DOHH2 (cell line): ENCODE data around the gene TPST1.
"Not testable (repeated sequence)": the region's sequence is repeated elsewhere in the genome, so short reads cannot be mapped to it uniquely, and the experiment has no call there.

ENCODE experiments used
- H3F3A ChIP-seq: fragments of 200-600 bp; sonication (generic), shearing (Covaris generic); 2 replicates; pipeline ENCODE4 v1.6.0; 2016; ENCODE audit warnings: antibody characterized with exemption, mild to moderate bottlenecking; ENCODE audit not compliant: control insufficient read depth, insufficient read depth
- H3K27ac ChIP-seq: fragments of 200-600 bp; sonication (generic); 2 replicates; pipeline ENCODE4 v1.5.1; 2014; ENCODE audit warnings: low read depth, mild to moderate bottlenecking, low read length, moderate library complexity
- H3K27me3 ChIP-seq: fragments of 200-600 bp; sonication (generic); 2 replicates; pipeline ENCODE4 v1.6.1; 2014; ENCODE audit warnings: mild to moderate bottlenecking, low read length, mixed read lengths; ENCODE audit not compliant: control insufficient read depth
- H3K36me3 ChIP-seq: fragments of 200-600 bp; sonication (generic); 2 replicates; pipeline ENCODE4 v1.6.1; 2014; ENCODE audit warnings: mild to moderate bottlenecking, low read length, moderate library complexity, mixed read lengths; ENCODE audit not compliant: control insufficient read depth
- H3K4me1 ChIP-seq: fragments of 200-600 bp; sonication (generic); 2 replicates; pipeline ENCODE4 v1.6.1; 2014; ENCODE audit warnings: mild to moderate bottlenecking, low read length, mixed read lengths; ENCODE audit not compliant: control insufficient read depth
- H3K4me2 ChIP-seq: fragments of 200-600 bp; sonication (generic); 2 replicates; pipeline ENCODE4 v1.6.0; 2014; ENCODE audit warnings: mild to moderate bottlenecking, low read length, moderate library complexity
- H3K4me3 ChIP-seq: fragments of 200-600 bp; sonication (generic); 2 replicates; pipeline ENCODE4 v1.5.1; 2014; ENCODE audit warnings: mild to moderate bottlenecking, low read length, mixed read lengths
- H3K79me2 ChIP-seq: fragments of 200-600 bp; sonication (generic); 2 replicates; pipeline ENCODE4 v1.6.1; 2014; ENCODE audit warnings: mild to moderate bottlenecking, low read length, mixed read lengths; ENCODE audit not compliant: control insufficient read depth
- H3K9me2 ChIP-seq: fragments of 200-600 bp; sonication (generic); replicated peaks from 2 replicates; pipeline ENCODE4 v1.6.1; 2014; ENCODE audit warnings: mild to moderate bottlenecking, low read length, mixed read lengths; ENCODE audit not compliant: control insufficient read depth
- H3K9me3 ChIP-seq: fragments of 200-600 bp; sonication (generic); 2 replicates; pipeline ENCODE4 v1.6.1; 2014; ENCODE audit warnings: antibody characterized with exemption, low read length, mixed read lengths; ENCODE audit not compliant: control insufficient read depth, insufficient read depth
- H4K20me1 ChIP-seq: fragments of 200-600 bp; sonication (generic); 2 replicates; pipeline ENCODE4 v1.6.0; 2014; ENCODE audit warnings: low read depth, mild to moderate bottlenecking, antibody characterized with exemption, low read length, moderate library complexity; ENCODE audit not compliant: control insufficient read depth, insufficient read depth
- EZH2phosphoT487 ChIP-seq: fragments of 200-600 bp; sonication (generic); IDR thresholded peaks from 2 replicates; pipeline ENCODE4 v1.6.1; 2017; ENCODE audit warnings: borderline replicate concordance, mild to moderate bottlenecking, antibody characterized with exemption, low read length, moderate library complexity, mixed read lengths
- TF ChIP-seq, protein P1 (sequence below): fragments of 200-600 bp; sonication (generic); IDR thresholded peaks from one replicate; pipeline ENCODE4 v1.5.1; 2014; ENCODE audit warnings: antibody characterized with exemption, mild to moderate bottlenecking, low read depth, low read length; ENCODE audit not compliant: poor library complexity, severe bottlenecking

Gene TPST1

DNA sequence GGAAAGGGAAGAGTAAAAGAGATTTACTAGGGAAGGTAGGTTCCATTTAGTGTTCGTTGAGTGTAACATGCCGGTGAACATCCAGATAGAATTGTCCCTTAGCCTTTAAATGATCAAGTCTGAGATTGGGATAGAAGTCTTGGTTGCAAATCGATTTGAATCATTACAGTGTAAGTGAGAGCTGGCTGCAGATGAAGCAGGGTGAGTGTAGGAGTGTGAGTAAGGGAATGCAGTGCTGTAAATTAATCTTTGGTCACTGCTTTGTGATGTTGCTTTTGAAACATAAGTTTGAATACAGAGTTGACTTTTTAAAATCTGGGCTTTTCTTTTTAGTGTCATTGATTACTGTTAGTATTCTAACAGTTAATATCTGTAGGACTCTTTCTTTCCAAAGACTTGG lies 16.3 kb downstream of the TPST1 start:
- H3K4me3 ChIP-seq: no peak overlapping the region
- no peaks in the 10 kb centered on the region for H3K9me2 ChIP-seq
- no peak overlapping the region for H3K4me2 ChIP-seq
- no peaks in the 10 kb centered on the region for H3K9me3 ChIP-seq
- no peak overlapping the region for H3K27ac ChIP-seq
- no peaks in the 10 kb centered on the region for H3F3A ChIP-seq
- H4K20me1 ChIP-seq: no peaks in the 10 kb centered on the region
- no peaks in the 10 kb centered on the region for H3K4me1 ChIP-seq
- no peaks in the 10 kb centered on the region for H3K79me2 ChIP-seq
- no peaks in the 10 kb centered on the region for H3K36me3 ChIP-seq
- peaks cover 4% of the 10 kb centered on the region for H3K27me3 ChIP-seq
- TF ChIP-seq EZH2phosphoT487: no peak
- TF ChIP-seq, protein P1, sequence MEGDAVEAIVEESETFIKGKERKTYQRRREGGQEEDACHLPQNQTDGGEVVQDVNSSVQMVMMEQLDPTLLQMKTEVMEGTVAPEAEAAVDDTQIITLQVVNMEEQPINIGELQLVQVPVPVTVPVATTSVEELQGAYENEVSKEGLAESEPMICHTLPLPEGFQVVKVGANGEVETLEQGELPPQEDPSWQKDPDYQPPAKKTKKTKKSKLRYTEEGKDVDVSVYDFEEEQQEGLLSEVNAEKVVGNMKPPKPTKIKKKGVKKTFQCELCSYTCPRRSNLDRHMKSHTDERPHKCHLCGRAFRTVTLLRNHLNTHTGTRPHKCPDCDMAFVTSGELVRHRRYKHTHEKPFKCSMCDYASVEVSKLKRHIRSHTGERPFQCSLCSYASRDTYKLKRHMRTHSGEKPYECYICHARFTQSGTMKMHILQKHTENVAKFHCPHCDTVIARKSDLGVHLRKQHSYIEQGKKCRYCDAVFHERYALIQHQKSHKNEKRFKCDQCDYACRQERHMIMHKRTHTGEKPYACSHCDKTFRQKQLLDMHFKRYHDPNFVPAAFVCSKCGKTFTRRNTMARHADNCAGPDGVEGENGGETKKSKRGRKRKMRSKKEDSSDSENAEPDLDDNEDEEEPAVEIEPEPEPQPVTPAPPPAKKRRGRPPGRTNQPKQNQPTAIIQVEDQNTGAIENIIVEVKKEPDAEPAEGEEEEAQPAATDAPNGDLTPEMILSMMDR: no peak

DNA sequence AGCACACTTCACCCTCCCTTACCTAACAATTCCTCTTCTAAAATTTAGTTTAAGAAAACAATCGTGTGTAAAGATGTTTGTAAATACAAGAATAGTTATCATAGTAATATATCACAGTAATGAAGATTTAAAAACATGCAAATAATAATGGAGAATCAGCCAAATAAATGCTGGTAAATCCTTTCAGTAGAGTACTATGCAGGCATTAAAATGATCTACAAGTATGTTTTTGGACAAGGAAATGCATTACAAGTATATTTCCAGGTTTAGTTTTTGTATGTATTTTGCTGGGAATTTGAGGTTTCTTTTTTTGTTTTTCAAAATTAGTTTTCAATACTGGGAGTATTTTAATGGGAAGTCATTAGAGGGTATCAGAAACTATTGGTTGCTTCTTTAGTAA lies 22.7 kb downstream of the TPST1 start:
- TF ChIP-seq, protein P1: no peak
- TF ChIP-seq EZH2phosphoT487: no peak
- Histone ChIP-seq H3F3A (no peaks in the 10 kb centered on the region), H3K27me3 (no peaks in the 10 kb centered on the region), H3K4me2 (no peak overlapping the region), H3K27ac (no peak overlapping the region), H3K36me3 (no peaks in the 10 kb centered on the region), H3K79me2 (no peaks in the 10 kb centered on the region), H3K9me3 (no peaks in the 10 kb centered on the region), H3K9me2 (no peaks in the 10 kb centered on the region), H4K20me1 (no peaks in the 10 kb centered on the region), H3K4me1 (no peaks in the 10 kb centered on the region), H3K4me3 (no peak overlapping the region)

DNA sequence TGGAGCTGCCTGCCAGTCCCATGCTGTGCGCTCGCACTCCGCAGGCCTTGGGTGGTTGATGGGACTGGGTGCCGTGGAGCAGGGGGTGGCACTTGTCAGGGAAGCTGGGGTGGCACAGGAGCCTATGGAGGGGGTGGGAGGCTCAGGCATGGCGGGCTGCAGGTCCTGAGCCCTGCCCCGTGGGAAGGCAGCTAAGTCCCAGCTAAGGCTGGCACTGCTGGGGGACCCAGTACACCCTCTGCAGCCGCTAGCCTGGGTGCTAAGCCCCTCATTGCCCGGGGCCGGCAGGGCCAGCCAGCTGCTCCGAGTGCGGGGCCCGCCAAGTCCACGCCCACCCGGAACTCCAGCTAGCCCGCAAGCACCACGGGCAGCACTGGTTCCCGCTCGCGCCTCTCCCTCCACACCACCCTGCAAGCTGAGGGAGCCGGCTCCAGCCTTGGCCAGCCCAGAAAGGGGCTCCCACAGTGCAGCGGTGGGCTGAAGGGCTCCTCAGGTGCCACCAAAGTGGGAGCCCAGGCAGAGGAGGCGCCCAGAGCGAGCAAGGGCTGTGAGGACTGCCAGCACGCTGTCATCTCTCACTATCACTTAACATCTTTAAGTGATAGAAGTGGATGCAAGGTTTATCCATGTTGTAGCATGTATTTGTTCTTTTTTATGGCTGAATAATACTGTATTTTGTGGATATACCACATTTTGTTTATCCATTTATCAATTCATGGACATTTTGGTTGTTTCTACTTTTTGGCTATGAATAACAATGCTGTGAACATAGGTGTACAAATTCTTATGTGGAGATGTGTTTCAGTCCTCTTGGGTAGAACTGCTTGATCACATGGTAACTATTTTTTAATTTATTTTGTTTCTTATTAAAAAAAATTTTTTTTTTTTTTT lies 26.4 kb downstream of the TPST1 start:
- not testable (repeated sequence) for H3K4me1 ChIP-seq, H3F3A ChIP-seq, H3K4me3 ChIP-seq, H3K27me3 ChIP-seq, H4K20me1 ChIP-seq, H3K36me3 ChIP-seq, H3K9me2 ChIP-seq, H3K79me2 ChIP-seq, H3K4me2 ChIP-seq, H3K27ac ChIP-seq, H3K9me3 ChIP-seq

DNA sequence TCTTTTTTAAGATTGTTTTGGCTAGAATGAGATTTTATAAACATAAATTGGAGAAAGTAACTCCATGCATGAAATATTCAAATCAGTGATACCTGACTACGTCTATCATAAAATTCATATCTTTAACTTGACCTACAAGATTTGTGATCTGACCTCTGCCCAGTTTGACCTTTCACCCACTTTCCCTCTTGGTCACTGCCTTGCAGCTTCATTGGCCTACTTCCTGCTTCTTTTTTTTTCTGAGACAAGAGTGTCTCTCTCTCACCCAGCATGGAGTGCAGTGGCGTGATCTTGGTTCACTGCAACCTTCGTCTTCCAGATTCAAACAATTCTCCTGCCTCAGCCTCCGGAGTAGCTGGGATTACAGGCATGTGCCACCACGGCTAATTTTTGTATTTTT lies 28.5 kb downstream of the TPST1 start:
- Histone ChIP-seq H3K9me2 (no peaks in the 10 kb centered on the region), H3K9me3 (no peaks in the 10 kb centered on the region), H3K4me2 (no peak overlapping the region), H4K20me1 (no peaks in the 10 kb centered on the region), H3K4me3 (no peak overlapping the region), H3K79me2 (no peaks in the 10 kb centered on the region), H3K36me3 (no peaks in the 10 kb centered on the region), H3F3A (no peaks in the 10 kb centered on the region), H3K27ac (no peak overlapping the region), H3K4me1 (no peaks in the 10 kb centered on the region), H3K27me3 (no peaks in the 10 kb centered on the region; the same call in 1 of the 2 replicates)
- TF ChIP-seq, protein P1: no peak
- TF ChIP-seq EZH2phosphoT487: no peak
